ENCODE data around the gene OR2T6.
"Not testable (repeated sequence)": the region's sequence is repeated elsewhere in the genome, so short reads cannot be mapped to it uniquely, and the experiment has no call there.

The OR2T6 gene

DNA sequence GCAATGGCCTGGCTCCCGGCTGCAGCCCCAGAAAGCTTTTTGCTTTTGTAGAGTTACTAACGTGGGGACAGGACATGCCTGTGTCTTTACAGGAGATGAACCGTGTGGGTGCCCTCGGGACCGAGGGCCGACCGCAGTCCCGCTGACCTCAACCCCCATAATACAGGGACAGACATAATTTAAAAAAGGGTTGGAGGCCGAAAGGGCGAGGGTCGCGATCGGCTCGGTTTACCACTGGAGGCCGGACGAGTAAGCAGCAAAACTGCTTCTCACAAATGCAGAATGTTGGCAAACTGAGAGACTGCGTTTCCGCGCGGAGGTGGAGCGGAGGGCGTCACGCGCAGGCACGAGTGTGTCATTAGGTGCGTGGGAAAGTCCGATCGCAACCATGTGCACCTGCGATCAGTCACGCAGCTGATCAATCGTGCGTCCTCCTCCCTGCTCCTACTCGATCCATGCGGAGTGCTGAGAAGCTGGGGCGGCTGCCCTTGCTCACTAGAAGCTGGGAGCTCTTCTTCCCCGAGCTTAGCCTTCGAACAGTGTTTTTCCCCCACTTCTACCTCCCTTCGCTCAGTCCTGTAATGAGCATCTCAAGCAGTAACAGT lies 58.4 kb downstream of the OR2T6 start:
- not testable (repeated sequence) for DNase-seq

DNA sequence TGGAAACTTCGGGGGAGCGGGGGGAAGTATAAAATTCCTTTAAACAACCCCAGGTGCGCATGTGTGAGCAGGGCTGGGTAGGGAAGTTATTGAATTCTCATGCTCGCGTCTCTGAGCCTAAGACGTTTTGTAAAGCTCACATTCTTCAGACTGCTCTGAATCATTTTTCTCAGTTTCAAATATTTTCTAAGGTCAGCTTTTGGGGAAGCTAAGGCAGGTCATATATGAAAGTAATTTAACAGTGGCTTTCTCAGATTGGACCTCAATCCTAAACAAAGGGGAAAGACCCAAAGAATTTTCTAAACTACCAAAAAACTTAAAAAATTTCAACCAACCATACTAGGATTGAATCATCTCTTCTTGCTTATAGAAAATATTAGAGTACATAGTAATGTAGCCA lies 59.4 kb downstream of the OR2T6 start:
- not testable (repeated sequence) for DNase-seq

DNA sequence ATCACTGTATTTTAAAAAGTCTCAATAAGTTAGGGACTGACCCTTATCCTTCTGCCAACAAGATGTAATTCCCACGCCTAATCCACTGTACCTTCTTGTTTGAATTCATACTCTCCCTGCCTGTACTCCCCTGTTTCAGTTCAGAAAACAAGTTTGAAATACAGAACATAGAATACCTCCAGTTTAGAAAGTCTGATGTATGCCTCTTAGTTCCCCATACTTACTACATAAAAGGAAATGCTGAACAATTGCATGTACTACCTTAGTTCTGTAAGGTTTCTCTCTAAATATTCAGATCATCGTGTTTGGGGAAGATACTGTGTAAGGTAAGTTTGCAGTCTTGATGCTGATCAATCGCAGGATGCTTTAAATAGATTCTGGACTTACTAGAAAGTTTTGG lies 60.8 kb downstream of the OR2T6 start:
- not testable (repeated sequence) for DNase-seq

GRCh38 chr1:248438668-248439067 lies 63.1 kb downstream of the OR2T6 start:
- not testable (repeated sequence) for DNase-seq

DNA sequence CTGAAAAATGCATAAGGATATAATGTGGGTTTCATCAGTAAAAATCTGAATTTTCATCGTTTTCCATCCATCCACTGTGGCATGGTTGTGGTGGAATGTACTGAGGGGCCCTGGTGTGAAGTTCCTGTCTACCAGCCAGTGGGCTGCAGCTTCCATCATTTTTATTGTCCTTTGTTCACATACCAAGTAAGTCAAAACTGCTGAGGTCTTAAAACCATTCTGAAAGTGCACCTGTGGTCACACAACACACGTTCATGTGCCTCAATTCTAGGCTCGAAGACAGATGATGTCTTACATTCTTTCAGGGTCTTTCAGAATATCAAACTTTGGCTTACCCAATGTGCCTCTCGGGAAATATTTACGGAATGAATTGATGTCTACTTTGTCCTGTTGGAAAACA lies 63.7 kb downstream of the OR2T6 start:
- DNase-seq = not testable (repeated sequence)
